Fibroblast of gingiva (primary cell): ENCODE results near the gene TNRC6A.
"Not testable (repeated sequence)": the region's sequence is repeated elsewhere in the genome, so short reads cannot be mapped to it uniquely, and the experiment has no call there.

Experiments
- DNase-seq: peaks from one replicate; pipeline ENCODE4 v3.0.0-alpha.2; 2011; ENCODE audit warnings: low read depth

TNRC6A gene

DNA sequence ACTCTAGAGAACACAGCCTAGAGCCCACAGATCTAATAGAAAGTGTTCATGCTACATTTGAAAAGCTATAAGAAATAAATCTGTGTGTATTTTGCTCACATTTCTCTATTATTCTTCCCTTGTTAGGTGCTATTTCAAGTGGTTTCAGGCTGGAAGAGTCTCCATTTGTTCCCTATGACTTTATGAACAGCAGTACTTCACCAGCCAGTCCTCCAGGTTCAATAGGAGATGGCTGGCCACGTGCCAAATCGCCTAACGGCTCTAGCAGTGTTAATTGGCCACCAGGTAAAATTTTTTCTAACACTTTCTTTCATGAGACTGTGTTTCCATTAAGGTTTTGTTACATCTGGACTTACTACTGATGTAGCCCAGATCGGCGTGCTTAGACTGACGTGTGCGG is 85.6 kb downstream of the TNRC6A start:
- DNase-seq, result no peak

DNA sequence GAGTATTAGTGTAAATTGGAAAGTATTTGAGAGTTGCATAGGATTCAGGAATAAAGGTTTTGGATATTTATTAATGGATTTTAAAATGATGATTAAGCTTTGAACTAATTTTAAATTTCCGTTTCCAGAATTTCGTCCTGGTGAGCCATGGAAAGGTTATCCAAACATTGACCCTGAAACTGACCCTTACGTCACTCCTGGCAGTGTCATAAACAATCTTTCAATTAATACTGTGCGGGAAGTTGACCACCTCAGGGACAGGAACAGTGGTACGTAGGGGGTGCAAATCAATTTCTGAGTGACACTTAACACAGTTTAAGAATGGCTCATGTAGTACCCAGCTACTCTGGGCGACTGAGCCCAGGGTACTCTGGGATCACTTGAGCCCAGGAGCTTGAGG is 87.2 kb downstream of the TNRC6A start:
- DNase-seq, result no peak

DNA sequence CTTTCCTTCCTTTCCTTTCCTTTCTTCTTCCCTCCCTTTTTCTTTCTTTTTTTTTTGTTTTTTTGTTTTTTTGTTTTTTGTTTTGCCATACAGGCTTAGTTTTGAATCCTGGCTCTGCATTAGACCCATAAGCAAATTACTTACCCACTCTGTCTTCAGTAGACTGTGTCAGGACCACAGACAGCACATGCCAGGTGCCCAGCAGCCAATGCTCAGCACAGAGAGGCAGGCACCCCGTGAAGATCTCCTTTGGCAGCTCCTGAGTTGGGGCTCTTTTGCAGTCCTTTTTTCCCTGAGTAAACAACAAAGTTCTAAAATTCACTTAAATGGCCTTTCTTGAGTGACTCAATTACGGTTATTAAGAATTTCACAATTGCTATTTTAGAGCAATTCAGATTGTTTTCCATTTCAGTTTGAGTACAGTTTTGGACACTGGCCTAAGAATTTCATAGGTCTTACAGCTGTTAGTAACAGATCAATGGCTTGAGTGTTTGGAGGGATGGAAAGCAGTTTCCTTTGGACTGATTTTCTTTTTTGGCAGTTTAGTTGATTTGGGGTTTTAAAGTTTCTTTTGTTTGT is 90.1 kb downstream of the TNRC6A start:
- DNase-seq, result peak; percentile 62

DNA sequence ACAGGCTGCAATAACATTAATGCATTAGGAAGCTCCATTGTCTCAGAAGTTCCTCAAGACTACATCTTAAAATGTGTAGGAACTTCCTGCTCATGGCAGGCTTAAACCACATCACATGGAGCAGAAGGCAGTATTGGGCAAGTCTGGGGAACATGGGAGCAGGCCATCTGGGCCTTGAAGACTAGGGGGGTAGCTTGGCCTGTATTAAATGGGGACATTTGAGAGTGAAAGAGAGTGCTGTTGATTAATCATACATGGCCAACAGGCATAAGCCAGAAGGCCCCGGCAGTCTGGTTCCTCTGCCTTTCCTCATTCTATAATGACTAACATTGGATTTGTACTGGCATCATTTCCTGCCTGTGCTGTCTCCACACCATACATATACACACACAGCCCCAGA is 91.1 kb downstream of the TNRC6A start:
- DNase-seq, result peak; percentile 21

DNA sequence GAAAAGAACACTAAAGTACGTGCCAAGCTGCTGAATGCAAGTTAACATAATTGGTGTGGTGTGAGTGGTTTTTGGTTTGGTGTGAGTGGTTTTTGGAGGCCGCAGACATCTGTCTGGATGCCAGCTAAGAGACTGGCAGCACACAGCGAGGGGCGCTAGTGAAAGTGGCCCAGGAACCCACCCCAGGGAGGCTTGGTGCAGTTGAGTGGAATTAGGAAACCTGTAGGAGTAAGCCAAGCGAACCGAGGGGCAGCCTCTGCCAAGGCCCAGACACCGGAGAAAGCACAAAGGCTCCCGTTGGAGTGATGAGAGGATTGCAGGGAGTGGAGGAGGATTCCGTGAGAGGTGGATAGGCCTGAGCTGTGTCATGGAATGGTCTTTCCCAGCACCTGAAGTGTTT is 91.7 kb downstream of the TNRC6A start:
- no peak for DNase-seq

DNA sequence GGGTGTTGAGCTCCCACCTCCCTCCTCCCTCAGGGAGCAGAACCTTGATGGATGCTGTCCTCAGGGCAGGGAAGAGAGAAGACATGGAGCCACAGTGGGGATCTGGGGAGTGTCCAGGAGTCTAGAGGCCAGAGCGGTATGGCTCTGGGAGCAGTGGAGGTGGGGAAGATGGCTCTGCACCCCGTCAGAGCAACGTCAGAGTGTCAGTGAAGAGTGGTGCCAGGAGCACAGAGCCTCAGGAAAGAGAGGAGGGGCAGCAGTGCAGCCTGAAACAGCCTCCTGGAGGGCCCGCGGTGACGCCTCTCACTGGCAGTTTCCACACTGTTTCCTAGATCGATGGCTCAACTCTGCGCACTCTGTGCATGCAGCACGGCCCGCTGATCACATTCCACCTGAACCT is 93.1 kb downstream of the TNRC6A start:
- DNase-seq, result no peak

DNA sequence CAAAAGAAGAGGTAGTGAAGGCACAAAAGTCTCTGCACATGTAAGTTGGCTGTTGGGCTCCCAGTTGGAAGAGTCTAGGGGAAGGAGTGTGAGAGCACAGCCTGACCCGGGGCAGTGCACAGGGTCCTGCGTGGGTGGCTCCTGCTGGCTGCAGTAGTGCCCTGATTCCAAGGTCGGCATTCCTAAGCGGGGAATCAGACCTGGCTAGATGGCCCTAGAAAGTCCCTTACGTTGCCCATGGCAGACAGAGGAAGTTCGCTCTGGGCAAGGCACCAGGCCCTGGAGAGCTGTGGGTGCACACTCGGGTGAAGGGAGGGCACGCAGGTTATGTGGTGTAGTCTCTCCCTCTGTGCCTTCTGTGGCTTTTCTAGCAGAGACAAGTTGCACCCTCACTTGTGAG is 93.5 kb downstream of the TNRC6A start:
- DNase-seq, result no peak

DNA sequence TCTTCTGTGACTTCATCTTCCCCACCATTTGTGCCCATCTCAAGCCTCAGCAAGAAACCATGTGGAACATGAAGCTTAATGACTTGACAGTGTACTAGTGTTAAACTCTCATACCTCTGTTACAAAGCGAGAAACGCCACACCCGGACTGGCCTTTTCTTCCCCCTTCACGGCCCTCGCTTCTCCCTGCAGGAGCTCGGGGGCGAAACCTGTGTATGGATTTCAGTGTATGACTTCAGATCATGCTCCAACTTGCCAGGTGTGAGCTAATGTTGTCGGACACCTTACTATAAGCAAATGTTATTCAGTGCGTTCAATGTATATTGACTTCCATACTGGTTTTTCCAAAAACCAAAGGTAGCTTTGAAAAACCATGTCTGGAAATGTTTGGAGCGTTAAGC is 96.2 kb downstream of the TNRC6A start:
- DNase-seq, result no peak

DNA sequence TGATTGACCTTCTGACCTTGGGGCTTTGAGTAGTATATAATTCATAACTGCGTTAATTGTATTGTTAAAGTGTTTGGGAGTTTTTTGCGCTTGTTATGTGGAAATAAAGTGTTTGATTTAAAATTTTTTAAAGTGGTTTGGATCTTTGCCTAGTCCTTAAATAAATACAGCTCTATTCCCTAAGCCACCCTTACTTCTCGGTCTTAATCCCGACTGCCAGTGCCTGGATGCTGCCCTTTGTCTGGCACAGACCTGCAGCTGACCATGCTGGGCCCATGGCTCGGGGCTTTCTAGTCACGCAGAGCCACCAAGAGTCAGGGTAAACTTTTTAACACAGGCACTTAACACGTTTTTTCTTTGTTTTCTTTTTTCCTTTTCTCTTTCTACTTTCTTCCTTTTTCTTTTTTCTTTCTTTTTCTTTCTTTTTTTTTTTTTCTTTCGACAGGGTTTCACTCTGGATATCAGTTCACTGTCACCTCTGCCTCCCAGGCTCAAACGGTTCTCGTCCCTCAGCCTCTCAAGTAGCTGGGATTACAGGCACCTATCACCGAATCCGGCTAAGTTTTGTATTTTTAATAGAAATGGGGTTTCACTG is 96.7 kb downstream of the TNRC6A start:
- DNase-seq, result no peak

DNA sequence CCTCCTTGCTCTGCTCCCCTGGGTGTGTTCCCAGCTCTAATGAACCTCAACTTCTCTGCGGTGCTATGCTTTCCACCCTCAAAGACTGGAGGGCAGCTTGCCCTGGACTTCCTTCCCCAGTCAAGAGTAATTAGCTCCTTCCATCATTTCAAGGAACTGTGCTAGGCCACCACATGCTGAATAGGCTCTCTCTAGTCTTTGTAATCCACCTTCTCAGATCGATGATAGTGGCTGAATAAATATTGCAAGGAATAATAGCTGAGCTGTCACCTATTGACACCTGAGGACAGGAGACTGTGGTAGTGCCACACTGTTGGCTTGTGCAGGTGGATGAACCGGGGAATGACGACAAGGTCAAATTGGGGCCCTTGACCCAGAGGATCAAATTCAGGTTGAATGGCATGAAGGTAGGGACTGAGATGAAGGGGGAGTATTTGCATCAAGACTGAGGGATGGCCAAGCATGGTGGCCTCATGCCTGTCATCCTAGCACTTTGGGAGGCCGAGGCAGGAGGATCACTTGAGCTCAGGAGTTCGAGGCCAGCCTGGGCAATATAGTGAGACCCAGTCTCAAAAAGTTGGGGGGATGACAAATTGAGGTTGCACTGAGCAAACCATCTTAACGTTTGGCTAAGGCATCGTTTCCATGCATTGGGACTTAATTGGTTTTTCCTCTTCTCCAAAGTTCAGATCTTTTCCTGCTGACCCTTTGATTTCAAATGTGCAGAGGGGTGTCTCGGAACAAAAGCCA is 97.5 kb downstream of the TNRC6A start:
- no peak for DNase-seq

DNA sequence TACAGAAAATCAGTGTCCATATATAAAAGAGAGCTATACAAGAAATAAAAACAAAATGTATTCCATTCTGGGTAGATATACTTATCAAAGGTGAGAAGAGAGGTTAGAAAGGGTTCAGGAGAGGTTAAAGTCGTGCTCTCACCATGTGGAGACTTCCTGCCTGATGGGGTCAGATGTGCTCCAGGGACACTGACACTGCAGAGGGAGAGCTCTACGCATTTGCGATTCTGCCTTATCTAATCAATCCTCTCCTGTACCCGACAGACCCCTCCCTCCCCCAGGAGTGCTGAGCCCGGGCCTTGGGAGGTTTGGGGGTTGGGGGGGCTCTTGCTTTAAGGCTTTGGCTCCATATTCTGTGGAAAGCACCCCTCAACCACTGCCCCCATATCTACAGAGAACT is 99.7 kb downstream of the TNRC6A start:
- no peak for DNase-seq

DNA sequence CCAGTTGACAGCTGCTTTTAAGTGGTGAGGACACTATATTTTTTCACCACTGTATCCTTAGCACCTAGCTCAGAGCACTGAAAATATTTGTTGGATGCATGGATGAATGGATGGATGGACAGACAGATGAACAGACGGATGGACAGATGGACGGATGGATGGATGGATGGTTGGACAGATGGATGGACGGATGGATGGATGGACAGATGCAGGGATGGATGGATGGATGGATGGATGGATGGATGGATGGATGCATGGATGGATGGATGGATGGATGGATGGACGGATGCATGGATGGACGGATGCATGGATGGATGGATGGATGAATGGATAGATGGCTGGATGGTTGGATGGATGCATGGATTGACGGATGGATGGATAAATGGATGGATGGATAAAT is 103.9 kb downstream of the TNRC6A start:
- no peak for DNase-seq

DNA sequence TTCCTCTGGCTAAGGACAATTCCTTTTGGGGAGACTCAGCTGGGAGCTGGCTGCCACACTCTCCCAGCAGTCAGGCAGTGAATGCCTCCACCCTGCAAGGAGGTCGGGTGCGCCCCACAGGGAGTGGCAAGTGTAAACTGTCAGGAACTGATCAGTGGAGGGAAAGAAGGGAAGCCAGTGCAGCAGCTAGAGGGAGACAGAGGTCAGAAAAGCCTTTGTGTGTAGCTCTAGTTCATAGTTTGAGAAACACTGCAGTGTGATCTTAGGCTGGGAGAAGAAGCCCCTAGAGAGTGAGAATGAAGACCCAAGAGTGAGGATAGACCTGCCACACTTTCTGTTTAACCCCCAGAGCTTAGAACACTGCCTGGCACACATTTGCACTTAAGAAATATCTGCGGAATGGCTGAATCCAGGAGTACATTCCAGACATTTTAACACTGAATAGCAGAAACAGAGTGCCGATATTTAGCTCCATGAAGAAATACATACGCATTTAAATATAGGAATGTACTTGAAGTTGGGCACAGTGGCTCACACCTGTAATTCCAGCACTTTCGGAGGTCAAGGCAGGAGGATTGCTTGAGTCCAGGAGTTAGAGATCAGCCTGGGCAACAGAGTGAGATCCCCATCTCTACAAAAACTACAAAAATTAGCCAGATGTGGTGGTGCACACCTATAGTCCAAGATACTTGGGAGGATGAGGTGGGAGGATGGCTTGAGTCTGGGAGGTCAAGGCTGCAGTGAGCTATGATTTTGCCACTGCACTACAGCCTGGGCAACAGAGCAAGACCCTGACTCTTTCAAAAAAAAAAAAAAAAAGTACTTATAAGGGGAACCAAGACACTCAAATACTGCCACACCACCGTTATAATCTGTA is 105.2 kb downstream of the TNRC6A start:
- peak; percentile 37 for DNase-seq

DNA sequence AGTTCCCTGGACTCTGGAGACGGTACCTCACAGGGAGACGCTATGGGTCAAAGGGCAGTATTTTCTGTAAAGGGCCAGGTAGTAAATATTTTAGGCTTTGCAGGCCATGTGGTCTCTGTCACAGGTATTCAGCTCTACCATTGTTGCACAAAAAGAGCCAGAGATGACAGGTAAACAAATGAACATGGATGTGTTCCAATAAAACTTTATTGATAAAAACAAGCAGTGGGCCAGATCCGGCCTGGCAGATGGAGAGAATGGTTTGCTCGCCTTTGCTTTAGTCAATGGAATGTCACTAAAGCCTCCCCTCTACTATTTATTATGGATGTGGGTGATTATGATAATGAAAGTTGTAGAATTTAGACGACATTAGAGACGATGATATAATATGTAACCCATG is 107.4 kb downstream of the TNRC6A start:
- DNase-seq, result no peak

DNA sequence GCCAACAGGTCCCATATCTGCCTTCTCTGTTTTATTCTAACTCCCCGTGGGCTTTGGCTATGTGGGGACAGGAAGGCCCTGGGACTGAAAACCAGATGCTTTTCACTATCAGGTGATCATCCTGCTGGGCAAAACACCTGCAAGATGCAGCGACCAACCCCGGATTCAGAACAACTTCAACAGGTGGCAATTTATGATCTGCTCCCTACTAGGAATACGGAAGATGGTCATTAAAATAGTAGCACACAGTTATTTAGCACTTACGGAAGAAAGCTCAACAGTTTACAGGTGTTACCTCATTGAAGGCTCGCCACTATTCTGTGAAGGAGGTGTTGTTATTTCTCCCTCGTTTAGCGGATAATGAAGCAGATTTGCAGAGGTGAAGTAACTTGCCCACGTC is 108.5 kb downstream of the TNRC6A start:
- DNase-seq, result no peak

DNA sequence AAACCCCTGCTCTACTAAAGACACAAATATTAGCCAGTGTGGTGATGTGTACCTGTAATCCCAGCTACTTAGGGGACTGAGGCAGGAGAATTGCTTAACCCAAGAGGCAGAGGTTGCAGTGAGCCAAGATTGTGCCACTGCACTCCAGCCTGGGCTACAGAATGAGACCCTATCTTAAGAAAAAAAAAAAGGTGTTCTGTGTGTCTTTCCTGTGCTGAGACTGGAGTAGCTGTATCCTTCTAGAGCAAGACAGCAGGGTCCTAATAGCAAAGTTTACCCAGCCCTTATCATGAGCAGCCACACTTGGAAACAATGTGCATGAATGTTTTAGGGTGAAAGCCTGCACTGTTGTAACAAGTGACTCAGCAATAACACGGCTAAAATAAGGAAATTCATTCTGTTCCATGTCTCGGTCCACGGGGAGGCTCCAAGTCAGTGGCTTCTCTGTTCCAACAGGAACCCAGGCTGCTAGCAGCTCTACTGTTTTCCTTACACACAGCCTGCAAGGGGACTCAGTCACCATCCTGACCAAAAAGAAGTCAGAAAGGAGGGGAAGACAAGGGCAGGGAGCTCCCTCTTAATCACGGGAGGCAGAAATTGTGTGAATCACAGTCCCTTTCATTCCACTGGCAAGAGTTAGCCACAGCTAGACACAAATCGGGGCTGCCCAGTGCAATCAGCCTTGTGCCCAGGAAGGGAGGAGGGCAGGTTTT is 109.3 kb downstream of the TNRC6A start:
- DNase-seq, result peak; percentile 69

DNA sequence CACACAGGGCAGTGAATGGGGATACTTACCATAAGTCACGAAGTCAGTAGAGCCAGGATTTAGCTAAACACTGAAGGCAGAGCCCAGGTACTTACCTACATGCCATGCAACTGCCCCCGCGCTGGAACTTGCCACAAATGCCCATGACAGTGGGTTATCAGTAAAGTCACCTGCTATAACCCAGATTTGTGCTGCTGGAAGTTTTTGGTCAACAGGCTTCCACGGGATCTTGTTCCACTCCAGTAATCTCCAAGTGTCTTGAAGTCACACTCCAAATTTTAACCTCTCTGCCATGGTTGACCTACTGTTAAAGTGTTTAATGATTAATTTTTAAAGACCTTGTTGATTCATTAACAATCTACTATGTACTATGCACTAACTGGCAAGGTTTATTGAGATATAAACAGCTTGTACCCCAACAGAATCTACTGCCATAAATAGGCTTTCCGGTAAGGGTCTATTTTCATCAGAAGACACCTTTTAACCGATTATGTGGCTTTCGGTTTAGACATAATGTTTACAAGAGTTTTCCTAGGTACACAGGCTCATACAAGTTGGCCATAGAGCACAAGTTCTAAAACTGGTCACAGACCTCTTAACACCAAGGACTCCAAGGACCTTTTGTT is 110.0 kb downstream of the TNRC6A start:
- no peak for DNase-seq

DNA sequence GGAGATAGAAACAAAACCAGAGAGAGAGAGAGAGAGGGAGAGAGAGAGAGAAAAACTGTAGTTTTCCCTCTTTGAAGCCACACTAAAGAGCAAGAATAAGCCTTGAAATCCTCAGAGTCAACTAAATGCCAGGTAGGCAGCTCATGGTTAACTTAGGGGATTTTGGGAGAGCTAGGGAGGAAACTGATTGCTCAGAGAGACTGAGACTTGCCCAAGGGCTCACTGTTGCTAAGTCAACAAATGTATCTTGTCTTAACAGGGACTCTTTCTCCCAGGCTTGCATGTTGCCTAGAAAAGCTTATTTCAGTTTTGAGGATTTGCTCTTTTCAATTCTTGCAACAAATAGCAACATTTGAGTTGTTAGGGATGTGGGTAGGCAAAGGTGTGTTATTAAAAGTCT is 111.8 kb downstream of the TNRC6A start:
- no peak for DNase-seq

DNA sequence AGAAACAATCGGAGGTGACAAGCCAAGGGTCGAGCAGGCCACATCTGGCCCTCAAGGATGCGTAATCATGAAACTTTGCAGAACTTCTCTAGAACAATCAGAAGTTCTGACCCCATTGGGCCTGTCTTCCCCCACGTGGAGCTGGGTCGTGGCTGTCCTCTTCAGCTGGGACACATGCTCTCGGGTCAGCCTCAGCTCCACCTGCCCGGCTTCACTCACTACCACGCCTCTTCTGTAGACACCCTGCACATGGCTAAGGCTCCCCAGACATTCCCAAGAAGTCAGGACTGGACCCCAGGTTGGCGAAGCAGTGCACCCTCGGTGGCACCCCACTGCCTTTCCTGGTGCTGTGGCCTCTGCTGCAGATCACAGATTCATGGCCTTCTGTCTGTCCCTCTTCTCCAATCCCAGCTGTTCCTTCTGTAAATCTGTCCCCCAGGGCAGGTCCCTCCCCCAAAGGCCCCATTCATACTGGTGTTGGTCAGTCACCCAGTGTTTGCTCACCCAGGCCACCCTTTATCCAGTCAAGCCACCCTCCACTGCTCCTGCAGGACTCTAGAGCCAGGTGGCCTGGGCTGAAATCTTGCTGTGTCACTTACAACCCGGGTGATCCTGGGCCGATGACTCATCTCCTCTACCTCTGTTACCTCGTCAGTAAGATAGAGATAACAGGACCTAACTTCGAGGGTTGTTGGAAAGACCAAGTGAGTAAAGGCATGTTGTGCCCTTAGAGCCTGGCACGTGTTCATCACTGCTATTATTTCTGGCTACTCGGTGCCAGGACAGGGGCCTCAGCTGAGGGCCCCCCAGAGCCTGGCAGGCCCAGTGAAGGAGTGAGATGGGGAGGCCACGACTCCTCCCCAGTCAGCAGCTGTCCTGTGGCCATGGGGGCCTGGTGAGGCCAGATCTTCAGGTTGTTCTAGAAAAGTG is 114.9 kb downstream of the TNRC6A start:
- no peak for DNase-seq

DNA sequence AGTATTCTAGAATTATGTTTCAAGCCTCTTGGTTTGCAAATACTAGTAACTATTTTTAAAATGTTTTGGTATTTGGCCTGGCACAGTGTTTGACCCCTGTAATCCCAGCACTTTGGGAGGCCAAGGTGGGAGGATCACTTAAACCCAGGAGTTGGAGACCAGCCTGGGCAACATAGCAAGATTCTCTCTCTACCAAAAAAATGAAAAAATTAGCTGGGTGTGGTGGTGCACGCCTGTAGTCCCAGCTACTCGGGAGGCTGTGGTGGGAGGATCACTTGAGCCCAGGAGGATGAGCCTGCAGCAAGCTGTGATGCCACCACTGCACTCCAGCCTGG is 115.5 kb downstream of the TNRC6A start:
- DNase-seq, result not testable (repeated sequence)
